GM23338 (cell line): ENCODE results near the gene RMND5B. TPM values are rescaled to one million over a fixed set of nuclear protein-coding genes. Genes with fewer than 3 reads are reported as not detected.

Experiments
- ATAC-seq: fragments of 200-7000 bp; cut with Tn5 transposase; 3 replicates; pipeline ENCODE4 v1.9.1; 2020
- DNase-seq: peaks from one replicate; pipeline ENCODE4 v3.0.0-alpha.2; 2015; ENCODE audit warnings: low spot score
- H2AFZ ChIP-seq: fragments of 200-600 bp; sonication (generic); 2 replicates; pipeline ENCODE4 v1.8.0; 2016; ENCODE audit warnings: antibody characterized with exemption, mild to moderate bottlenecking, moderate library complexity
- H3F3A ChIP-seq: fragments of 200-600 bp; sonication (generic); replicated peaks from 2 replicates; pipeline ENCODE4 v1.8.0; 2017; ENCODE audit warnings: antibody characterized with exemption, mixed run types, low read depth
- H3K27ac ChIP-seq: fragments of 200-600 bp; sonication (generic); 2 replicates; pipeline ENCODE4 v1.6.1; 2016; ENCODE audit warnings: low read depth
- H3K27me3 ChIP-seq: fragments of 200-600 bp; sonication (generic); 2 replicates; pipeline ENCODE4 v1.8.0; 2016; ENCODE audit warnings: mild to moderate bottlenecking, mixed run types, moderate library complexity; ENCODE audit not compliant: insufficient read depth
- H3K36me3 ChIP-seq: fragments of 200-600 bp; sonication (generic); 2 replicates; pipeline ENCODE4 v1.8.0; 2016; ENCODE audit warnings: mild to moderate bottlenecking; ENCODE audit not compliant: insufficient read depth
- H3K4me1 ChIP-seq: fragments of 200-600 bp; sonication (generic); 2 replicates; pipeline ENCODE4 v1.8.0; 2016; ENCODE audit warnings: mild to moderate bottlenecking, moderate library complexity; ENCODE audit not compliant: insufficient read depth
- H3K4me2 ChIP-seq: fragments of 200-600 bp; sonication (generic); 2 replicates; pipeline ENCODE4 v1.7.1; 2017; ENCODE audit warnings: mixed run types
- H3K4me3 ChIP-seq: fragments of 200-600 bp; sonication (generic); 2 replicates; pipeline ENCODE4 v1.6.1; 2016; ENCODE audit warnings: mixed run types
- H3K79me2 ChIP-seq: fragments of 200-600 bp; sonication (generic); replicated peaks from 2 replicates; pipeline ENCODE4 v1.8.0; 2017; ENCODE audit warnings: mild to moderate bottlenecking; ENCODE audit not compliant: insufficient read depth
- H3K9me2 ChIP-seq: fragments of 200-600 bp; sonication (generic); 2 replicates; pipeline ENCODE4 v1.8.0; 2017; ENCODE audit not compliant: insufficient read depth
- H4K20me1 ChIP-seq: fragments of 200-600 bp; sonication (generic); replicated peaks from 2 replicates; pipeline ENCODE4 v1.8.0; 2017; ENCODE audit warnings: mild to moderate bottlenecking; ENCODE audit not compliant: insufficient read depth
- H3K27ac Mint-ChIP-seq: 2 replicates; pipeline ENCODE4 v1.8.0; 2020; ENCODE audit warnings: inconsistent platforms, mild to moderate bottlenecking, moderate library complexity, mixed read lengths
- H3K27me3 Mint-ChIP-seq: 3 replicates; pipeline ENCODE4 v1.8.0; 2022; ENCODE audit warnings: low read depth, mild to moderate bottlenecking, moderate library complexity, mixed read lengths, inconsistent platforms; ENCODE audit not compliant: insufficient read depth, poor library complexity
- H3K36me3 Mint-ChIP-seq: 3 replicates; pipeline ENCODE4 v1.8.0; 2021; ENCODE audit warnings: low read depth, mild to moderate bottlenecking, inconsistent platforms, moderate library complexity, mixed read lengths
- H3K4me1 Mint-ChIP-seq: 3 replicates; pipeline ENCODE4 v1.8.0; 2020; ENCODE audit warnings: mild to moderate bottlenecking, inconsistent platforms, mixed read lengths
- H3K4me3 Mint-ChIP-seq: 3 replicates; pipeline ENCODE4 v1.8.0; 2021; ENCODE audit warnings: moderate library complexity, mild to moderate bottlenecking, inconsistent platforms, mixed read lengths
- H3K9me3 Mint-ChIP-seq: 3 replicates; pipeline ENCODE4 v1.8.0; 2020; ENCODE audit warnings: moderate library complexity, mild to moderate bottlenecking, inconsistent platforms, mixed read lengths
- CREB1 ChIP-seq: fragments of 250-450 bp; sonication (Bioruptor Pico); IDR thresholded peaks from 2 replicates; pipeline ENCODE4 v1.5.0; 2020; ENCODE audit warnings: low read depth, mild to moderate bottlenecking, moderate library complexity
- CTCF ChIP-seq, 2 experiments: fragments of 200-600 bp in 1 of 2; sonication (generic) in 1 of 2; conservative IDR thresholded peaks; 2 replicates each; pipeline versions ENCODE4 v1.5.1 to v1.6.1; 2016 to 2017; ENCODE audit warnings: antibody characterized with exemption in 2 of 2, low read depth in 2 of 2, mild to moderate bottlenecking in 2 of 2, moderate library complexity in 1 of 2
- ETS1 ChIP-seq: IDR thresholded peaks from 2 replicates; pipeline ENCODE4 v1.6.1; 2016; ENCODE audit warnings: antibody characterized with exemption
- ZNF114 ChIP-seq: fragments of 250-450 bp; sonication (Bioruptor Pico); IDR thresholded peaks from 2 replicates; pipeline ENCODE4 v1.5.0; 2020; ENCODE audit warnings: mild to moderate bottlenecking, moderate library complexity
- polyA plus RNA-seq: library from polyadenylated mRNA; unstranded; fragments of >200 nt; fragmentation: Nextera tagmentation; extraction: Ambion mirVana; gene quantifications from 2 replicates; pipeline ENCODE4 v1.2.1, GENCODE V29; 2016
- total RNA-seq: library from RNA; depleted of rRNA; stranded (reverse); fragments of >200 nt; shearing (Covaris generic); gene quantifications from 2 replicates; pipeline ENCODE4 v1.2.3, GENCODE V29; 2014

Gene RMND5B
- total and polyA plus RNA-seq, 2 experiments from 2014 or later, result 47.5 to 101 TPM

- Histone ChIP-seq H3K4me3 (no peak overlapping the region), H3F3A (peaks cover 65% of the 10 kb centered on the region), H4K20me1 (peaks cover 22% of the 10 kb centered on the region), H3K79me2 (peaks cover 13% of the 10 kb centered on the region), H3K27me3 (no peaks in the 10 kb centered on the region), H3K27ac (peak overlapping the region; percentile 39; the same call in 1 of the 2 replicates), H3K36me3 (peaks cover 36% of the 10 kb centered on the region), H3K4me1 (peaks cover 5% of the 10 kb centered on the region; the same call in 1 of the 2 replicates), H3K4me2 (no peak overlapping the region), H3K9me2 (no peaks in the 10 kb centered on the region), H2AFZ (no peak overlapping the region)
- ATAC-seq, result no peak
- H3K9me3 Mint-ChIP-seq, result no peaks in the 10 kb centered on the region; the same call in 2 of the 3 replicates
- H3K4me3 Mint-ChIP-seq, result peak overlapping the region; percentile 97; the same call in 2 of the 3 replicates
- H3K36me3 Mint-ChIP-seq, result peaks cover 70% of the 10 kb centered on the region
- TF ChIP-seq ETS1 (no peak), CTCF (conservative IDR thresholded peaks at IDR 0.05; ENCODE audit: low read depth in 2 of 2) (peak in 1 of 2 experiments; percentile 25; a peak in 1 of 4 replicates)
- H3K27ac Mint-ChIP-seq, result no peak overlapping the region; the same call in 1 of the 2 replicates
- H3K4me1 Mint-ChIP-seq, result peaks cover 27% of the 10 kb centered on the region
- DNase-seq, result no peak
- peaks cover 25% of the 10 kb centered on the region for H3K27me3 Mint-ChIP-seq
Observed at GRCh38 chr5:178150977-178151734, 20.3 kb downstream of the RMND5B start.

GRCh38 chr5:178152491-178153444 lies 22.0 kb downstream of the RMND5B start:
- ATAC-seq (no peak), DNase-seq (no peak)
- Histone ChIP-seq H3K4me1 (peaks cover 5% of the 10 kb centered on the region; the same call in 1 of the 2 replicates), H3K4me2 (peak overlapping the region; percentile 90), H3K79me2 (peaks cover 13% of the 10 kb centered on the region), H3K9me2 (no peaks in the 10 kb centered on the region), H4K20me1 (peaks cover 22% of the 10 kb centered on the region), H3K27me3 (no peaks in the 10 kb centered on the region), H2AFZ (no peak overlapping the region), H3K4me3 (peak overlapping the region; percentile 72), H3K36me3 (peaks cover 20% of the 10 kb centered on the region), H3K27ac (0 out of 2 replicates have a peak overlapping the region, but pooled peaks have one; percentile 27), H3F3A (peaks cover 51% of the 10 kb centered on the region)
- H3K36me3 Mint-ChIP-seq, result peaks cover 54% of the 10 kb centered on the region
- H3K9me3 Mint-ChIP-seq, result no peaks in the 10 kb centered on the region; the same call in 2 of the 3 replicates
- no peak for TF ChIP-seq CREB1 (CRISPR knock-in tag)
- no peak for TF ChIP-seq ZNF114 (CRISPR knock-in tag)
- peaks cover 16% of the 10 kb centered on the region for H3K27me3 Mint-ChIP-seq
- peak overlapping the region; percentile 97 for H3K4me3 Mint-ChIP-seq
- peak overlapping the region; percentile 96 for H3K27ac Mint-ChIP-seq
- peaks cover 27% of the 10 kb centered on the region for H3K4me1 Mint-ChIP-seq
